GM13977 (cell line): ENCODE results near the gene ANKRD65.
A peak's percentile ranks its signal among the peaks of the same experiment; 100 is the strongest.

Experiments used
- DNase-seq: peaks from one replicate; pipeline ENCODE4 v3.0.0; 2012; ENCODE audit warnings: low spot score
- CTCF ChIP-seq: IDR thresholded peaks from 2 replicates; pipeline ENCODE4 v1.5.1; 2012; ENCODE audit warnings: mild to moderate bottlenecking, control low read depth; ENCODE audit not compliant: insufficient read depth; ENCODE audit errors: extremely low read depth, missing control alignments
- in situ Hi-C: fragments of 300-500 bp; cut with MboI; formaldehyde crosslinking; loops from one replicate; pipeline ENCODE4 v1.12.0; 2022; ENCODE audit warnings: low sequenced_read_pairs, low pct_unique_long_range_greater_than_20kb, mixed read lengths, inconsistent platforms; ENCODE audit not compliant: unreplicated experiment

The ANKRD65 gene

GRCh38 chr1:1437904-1438376, 16.9 kb upstream of the ANKRD65 start:
- in situ Hi-C loops = no loop called here

GRCh38 chr1:1437033-1437903, 16.2 kb upstream of the ANKRD65 start:
- DNase-seq = peak; percentile 34
- TF ChIP-seq CTCF = no peak
- in situ Hi-C loops = no loop called here

More at GRCh38 chr1:1437904-1438376, 16.9 kb upstream of the ANKRD65 start:
- TF ChIP-seq CTCF = peak; percentile 13
- DNase-seq = peak; percentile 71

GRCh38 chr1:1436630-1437032, 15.6 kb upstream of the ANKRD65 start:
- peak; percentile 52 for DNase-seq
- TF ChIP-seq CTCF = no peak
- in situ Hi-C loops = no loop called here

GRCh38 chr1:1435911-1436629, 15.0 kb upstream of the ANKRD65 start:
- TF ChIP-seq CTCF = no peak
- in situ Hi-C loops = no loop called here
- DNase-seq = no peak

GRCh38 chr1:1435106-1435903, 14.2 kb upstream of the ANKRD65 start, which contains the start of gene VWA1:
TSS of gene VWA1 (plus strand) at chr1:1435690. CDS start at chr1:1435749, 59 bp downstream.
- in situ Hi-C loops = no loop called here
- DNase-seq = peak; percentile 96
- TF ChIP-seq CTCF = no peak

GRCh38 chr1:1434824-1435105, 13.7 kb upstream of the ANKRD65 start:
- TF ChIP-seq CTCF = no peak
- DNase-seq = peak; percentile 39
- in situ Hi-C loops = no loop called here
